ENCODE results near the gene APPBP2. TPM values are rescaled to one million over a fixed set of nuclear protein-coding genes. Genes with fewer than 3 reads are reported as not detected.
A peak's percentile ranks its signal among the peaks of the same experiment; 100 is the strongest.

APPBP2 gene, protein sequence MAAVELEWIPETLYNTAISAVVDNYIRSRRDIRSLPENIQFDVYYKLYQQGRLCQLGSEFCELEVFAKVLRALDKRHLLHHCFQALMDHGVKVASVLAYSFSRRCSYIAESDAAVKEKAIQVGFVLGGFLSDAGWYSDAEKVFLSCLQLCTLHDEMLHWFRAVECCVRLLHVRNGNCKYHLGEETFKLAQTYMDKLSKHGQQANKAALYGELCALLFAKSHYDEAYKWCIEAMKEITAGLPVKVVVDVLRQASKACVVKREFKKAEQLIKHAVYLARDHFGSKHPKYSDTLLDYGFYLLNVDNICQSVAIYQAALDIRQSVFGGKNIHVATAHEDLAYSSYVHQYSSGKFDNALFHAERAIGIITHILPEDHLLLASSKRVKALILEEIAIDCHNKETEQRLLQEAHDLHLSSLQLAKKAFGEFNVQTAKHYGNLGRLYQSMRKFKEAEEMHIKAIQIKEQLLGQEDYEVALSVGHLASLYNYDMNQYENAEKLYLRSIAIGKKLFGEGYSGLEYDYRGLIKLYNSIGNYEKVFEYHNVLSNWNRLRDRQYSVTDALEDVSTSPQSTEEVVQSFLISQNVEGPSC
- 30.0 TPM for polyA plus RNA-seq (2013, experiment 1 of 4)
- 29.8 TPM for polyA plus RNA-seq (2013, experiment 2 of 4)
- 23.8 TPM for polyA plus RNA-seq (2013, experiment 3 of 4)
- polyA plus RNA-seq (2013, experiment 4 of 4), result 31.1 TPM

DNA sequence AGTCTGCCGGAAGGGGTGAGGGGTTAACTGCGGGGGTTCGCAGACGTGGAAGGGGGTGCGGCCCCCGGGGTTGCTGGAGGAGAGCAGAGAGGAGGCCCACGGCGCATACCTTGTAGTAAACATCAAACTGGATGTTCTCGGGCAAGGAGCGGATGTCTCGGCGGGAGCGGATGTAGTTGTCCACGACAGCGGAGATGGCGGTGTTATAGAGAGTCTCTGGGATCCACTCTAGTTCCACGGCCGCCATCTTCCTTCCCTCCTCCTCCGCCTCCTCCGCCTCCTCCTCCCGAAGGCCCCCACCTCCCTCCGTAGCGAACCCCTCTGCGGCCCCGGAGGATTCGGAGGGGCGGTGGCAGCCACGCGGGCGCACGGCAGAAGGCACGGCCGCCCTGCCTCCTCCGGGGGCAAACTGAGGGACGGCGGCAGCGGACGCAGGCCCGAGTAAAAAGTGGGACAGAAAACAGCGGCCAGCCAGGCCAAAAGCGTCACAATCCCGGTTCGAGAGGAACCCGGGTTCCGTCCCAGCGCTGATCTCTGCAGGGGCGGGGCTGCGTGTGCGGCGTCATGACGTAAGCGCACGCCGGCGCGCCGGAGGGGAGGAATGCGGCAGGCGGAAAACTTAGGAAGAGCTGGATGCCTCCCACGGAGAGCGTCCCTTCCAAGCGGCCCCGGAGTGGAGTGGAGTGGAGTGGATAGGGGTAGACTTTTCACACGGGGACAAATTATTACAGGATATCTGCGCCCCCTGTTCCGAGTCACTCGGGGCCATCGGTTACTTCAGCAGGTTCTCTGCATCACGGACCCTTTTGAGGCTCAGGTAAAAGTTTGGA is at the start of gene APPBP2:
TSS of gene APPBP2 (minus strand) at position 558 of the 830 bp plus-strand sequence. CDS start at position 247, 311 bp downstream.
- Histone ChIP-seq H3K4me1 (ENCODE audit: control insufficient read depth, insufficient read depth, low read length) (no peaks in the 10 kb centered on the region), H3K27me3 (ENCODE audit: control insufficient read depth, insufficient read depth, low read length, poor library complexity, severe bottlenecking) (no peaks in the 10 kb centered on the region), H3K36me3 (ENCODE audit: control insufficient read depth, insufficient read depth, low read length) (peaks cover 4% of the 10 kb centered on the region), H3K27ac (ENCODE audit: insufficient read depth, low read depth, low read length, poor library complexity, severe bottlenecking) (peak within 1 kb of the TSS; percentile 98), H3K4me3 (ENCODE audit: insufficient read depth, low read depth, low read length) (peak within 1 kb of the TSS; percentile 94), H3K9me3 (ENCODE audit: control insufficient read depth, low read length) (no peaks in the 10 kb centered on the region)
- WGBS, 2 experiments, result 0% methylated on average over 69 of the region's 69 CpGs

DNA sequence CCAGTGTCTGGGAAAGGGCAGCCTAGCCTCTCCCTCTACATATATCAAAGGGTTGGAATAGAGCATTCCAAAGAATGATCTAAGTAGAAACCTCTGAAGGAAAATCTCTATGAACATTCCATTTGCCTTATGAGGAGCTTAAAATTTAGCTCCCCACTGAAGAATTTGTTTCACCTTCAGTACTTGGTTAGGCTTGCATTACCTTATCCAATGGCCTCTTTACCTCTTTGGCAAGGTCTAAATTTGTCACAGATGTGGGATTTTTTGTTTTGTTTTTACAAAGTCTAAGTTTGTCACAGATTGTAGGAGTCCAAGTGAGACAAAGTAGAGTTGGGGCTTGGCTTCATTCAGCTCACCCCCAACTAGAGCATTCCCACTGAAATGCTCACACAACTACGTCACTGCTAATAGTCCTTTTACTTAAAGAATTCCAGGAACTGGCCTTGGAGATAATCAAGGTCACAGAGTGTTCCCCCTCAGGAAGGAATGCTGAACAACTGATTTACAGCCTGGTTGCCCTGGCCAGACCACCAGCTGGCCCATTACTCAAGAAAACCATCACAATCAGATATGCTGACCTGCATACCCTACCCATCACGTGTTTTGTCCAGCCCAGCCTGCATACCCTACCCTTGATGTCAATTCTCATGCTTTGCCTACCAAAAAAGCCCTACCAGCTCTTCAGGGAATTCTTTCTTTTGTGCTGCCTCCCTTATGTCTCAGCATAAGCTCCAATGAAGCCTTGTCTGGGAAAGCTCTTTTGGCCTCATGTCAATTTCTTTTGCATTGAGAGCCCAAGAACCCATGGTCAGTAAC is 47.4 kb upstream of the APPBP2 start:
- WGBS, 2 experiments, result 73 to 80% methylated on average over 2 of the region's 2 CpGs
- Histone ChIP-seq H3K4me3 (ENCODE audit: insufficient read depth, low read depth, low read length) (no peak overlapping the region), H3K27me3 (ENCODE audit: control insufficient read depth, insufficient read depth, low read length, poor library complexity, severe bottlenecking) (no peaks in the 10 kb centered on the region), H3K4me1 (ENCODE audit: control insufficient read depth, insufficient read depth, low read length) (no peaks in the 10 kb centered on the region), H3K9me3 (ENCODE audit: control insufficient read depth, low read length) (no peaks in the 10 kb centered on the region), H3K36me3 (ENCODE audit: control insufficient read depth, insufficient read depth, low read length) (no peaks in the 10 kb centered on the region), H3K27ac (ENCODE audit: insufficient read depth, low read depth, low read length, poor library complexity, severe bottlenecking) (peak overlapping the region; percentile 52)

DNA sequence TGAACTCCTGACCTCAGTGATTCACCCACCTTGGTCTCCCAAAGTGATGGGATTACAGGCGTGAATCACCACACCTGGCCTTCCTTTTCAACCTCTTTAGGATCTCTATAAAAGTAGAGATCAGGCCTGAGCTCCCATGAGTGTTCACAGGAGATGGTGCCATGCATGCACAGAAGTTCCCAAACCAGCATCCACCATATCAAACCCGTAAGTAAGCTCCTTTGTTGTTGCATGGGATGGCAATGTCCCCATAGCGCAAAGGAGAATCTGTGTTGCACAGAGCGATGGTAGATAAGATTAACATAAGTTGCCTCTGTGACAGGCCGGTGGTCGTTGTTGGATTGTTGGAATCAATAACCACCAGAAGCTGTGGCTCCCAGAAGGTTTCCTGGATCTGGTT is 39.2 kb upstream of the APPBP2 start:
- Histone ChIP-seq H3K36me3 (ENCODE audit: control insufficient read depth, insufficient read depth, low read length) (no peaks in the 10 kb centered on the region), H3K4me1 (ENCODE audit: control insufficient read depth, insufficient read depth, low read length) (no peaks in the 10 kb centered on the region), H3K27ac (ENCODE audit: insufficient read depth, low read depth, low read length, poor library complexity, severe bottlenecking) (no peak overlapping the region), H3K27me3 (ENCODE audit: control insufficient read depth, insufficient read depth, low read length, poor library complexity, severe bottlenecking) (no peaks in the 10 kb centered on the region), H3K9me3 (ENCODE audit: control insufficient read depth, low read length) (no peaks in the 10 kb centered on the region), H3K4me3 (ENCODE audit: insufficient read depth, low read depth, low read length) (no peak overlapping the region)
- WGBS, 2 experiments, result 94 to 96% methylated on average over 6 of the region's 6 CpGs

DNA sequence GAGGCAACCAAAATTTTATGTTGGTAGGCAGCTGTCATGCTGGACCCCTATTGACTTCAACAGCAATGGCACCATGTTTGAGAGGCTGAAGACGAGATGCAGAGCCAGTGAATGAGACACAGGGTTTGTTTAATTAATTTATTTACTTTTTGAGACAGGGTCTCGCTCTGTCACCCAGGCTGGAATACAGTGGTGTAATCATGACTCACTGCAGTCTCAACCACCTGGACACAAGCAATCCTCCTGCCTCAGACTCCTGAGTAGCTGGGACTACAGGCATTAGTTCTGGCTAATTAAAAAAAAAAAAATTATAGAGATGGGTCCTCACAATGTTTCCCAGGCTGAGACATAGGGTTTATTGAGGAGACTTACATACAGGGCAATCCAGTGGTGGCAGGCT is 37.7 kb upstream of the APPBP2 start:
- no peaks in the 10 kb centered on the region for H3K4me1 ChIP-seq (ENCODE audit: control insufficient read depth, insufficient read depth, low read length)
- H3K27ac ChIP-seq (ENCODE audit: insufficient read depth, low read depth, low read length, poor library complexity, severe bottlenecking), result no peak overlapping the region
- 94% methylated on average over 2 of the region's 2 CpGs for WGBS, 2 experiments
- no peaks in the 10 kb centered on the region for H3K27me3 ChIP-seq (ENCODE audit: control insufficient read depth, insufficient read depth, low read length, poor library complexity, severe bottlenecking)
- H3K9me3 ChIP-seq (ENCODE audit: control insufficient read depth, low read length), result no peaks in the 10 kb centered on the region
- H3K4me3 ChIP-seq (ENCODE audit: insufficient read depth, low read depth, low read length), result no peak overlapping the region
- no peaks in the 10 kb centered on the region for H3K36me3 ChIP-seq (ENCODE audit: control insufficient read depth, insufficient read depth, low read length)

DNA sequence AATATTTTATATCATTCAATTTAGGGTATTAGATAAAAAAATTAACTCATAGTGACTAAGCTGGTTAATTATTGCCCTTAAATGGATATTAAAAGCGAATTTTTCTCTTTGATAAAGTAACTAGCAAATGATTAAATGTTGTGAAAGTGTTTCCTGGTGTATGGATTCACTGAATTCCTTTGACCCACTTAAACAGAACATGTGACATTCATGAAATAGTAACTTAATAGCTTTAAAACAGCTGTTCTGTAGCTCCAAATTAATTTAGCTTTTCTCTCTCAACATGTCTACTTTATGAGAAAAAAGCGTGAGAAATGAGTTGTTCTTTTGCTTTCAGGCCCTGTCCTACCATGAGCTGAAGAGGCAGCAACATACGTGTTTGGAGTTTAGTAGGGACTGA is 36.4 kb upstream of the APPBP2 start:
- no peaks in the 10 kb centered on the region for H3K27me3 ChIP-seq (ENCODE audit: control insufficient read depth, insufficient read depth, low read length, poor library complexity, severe bottlenecking)
- WGBS, 2 experiments, result 84% methylated on average over 3 of the region's 3 CpGs
- H3K4me3 ChIP-seq (ENCODE audit: insufficient read depth, low read depth, low read length), result no peak overlapping the region
- H3K9me3 ChIP-seq (ENCODE audit: control insufficient read depth, low read length), result peaks cover 2% of the 10 kb centered on the region
- no peaks in the 10 kb centered on the region for H3K4me1 ChIP-seq (ENCODE audit: control insufficient read depth, insufficient read depth, low read length)
- no peaks in the 10 kb centered on the region for H3K36me3 ChIP-seq (ENCODE audit: control insufficient read depth, insufficient read depth, low read length)
- no peak overlapping the region for H3K27ac ChIP-seq (ENCODE audit: insufficient read depth, low read depth, low read length, poor library complexity, severe bottlenecking)

DNA sequence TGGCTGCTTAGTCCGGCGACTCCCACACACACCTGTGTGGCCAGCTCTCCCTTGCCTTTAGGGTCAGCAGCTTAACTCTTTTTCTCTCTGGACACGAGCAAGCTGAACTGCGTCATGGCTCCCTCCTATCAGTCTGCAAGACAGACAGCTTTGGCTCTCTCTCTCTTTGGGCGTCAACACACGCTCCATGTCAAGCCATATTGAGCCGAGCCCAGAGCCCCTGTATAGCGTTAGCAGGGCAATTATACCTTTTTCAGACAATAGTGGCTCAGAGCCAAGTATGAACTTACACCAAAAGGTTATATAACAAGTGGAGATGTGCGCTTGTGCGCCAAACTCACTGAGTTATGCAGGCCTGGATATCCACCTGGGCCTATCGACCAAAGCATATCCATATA is 34.8 kb upstream of the APPBP2 start:
- no peak overlapping the region for H3K27ac ChIP-seq (ENCODE audit: insufficient read depth, low read depth, low read length, poor library complexity, severe bottlenecking)
- WGBS, 2 experiments, result 94 to 95% methylated on average over 10 of the region's 11 CpGs
- H3K27me3 ChIP-seq (ENCODE audit: control insufficient read depth, insufficient read depth, low read length, poor library complexity, severe bottlenecking), result no peaks in the 10 kb centered on the region
- H3K9me3 ChIP-seq (ENCODE audit: control insufficient read depth, low read length), result peaks cover 2% of the 10 kb centered on the region
- H3K4me1 ChIP-seq (ENCODE audit: control insufficient read depth, insufficient read depth, low read length), result no peaks in the 10 kb centered on the region
- no peaks in the 10 kb centered on the region for H3K36me3 ChIP-seq (ENCODE audit: control insufficient read depth, insufficient read depth, low read length)
- no peak overlapping the region for H3K4me3 ChIP-seq (ENCODE audit: insufficient read depth, low read depth, low read length)

DNA sequence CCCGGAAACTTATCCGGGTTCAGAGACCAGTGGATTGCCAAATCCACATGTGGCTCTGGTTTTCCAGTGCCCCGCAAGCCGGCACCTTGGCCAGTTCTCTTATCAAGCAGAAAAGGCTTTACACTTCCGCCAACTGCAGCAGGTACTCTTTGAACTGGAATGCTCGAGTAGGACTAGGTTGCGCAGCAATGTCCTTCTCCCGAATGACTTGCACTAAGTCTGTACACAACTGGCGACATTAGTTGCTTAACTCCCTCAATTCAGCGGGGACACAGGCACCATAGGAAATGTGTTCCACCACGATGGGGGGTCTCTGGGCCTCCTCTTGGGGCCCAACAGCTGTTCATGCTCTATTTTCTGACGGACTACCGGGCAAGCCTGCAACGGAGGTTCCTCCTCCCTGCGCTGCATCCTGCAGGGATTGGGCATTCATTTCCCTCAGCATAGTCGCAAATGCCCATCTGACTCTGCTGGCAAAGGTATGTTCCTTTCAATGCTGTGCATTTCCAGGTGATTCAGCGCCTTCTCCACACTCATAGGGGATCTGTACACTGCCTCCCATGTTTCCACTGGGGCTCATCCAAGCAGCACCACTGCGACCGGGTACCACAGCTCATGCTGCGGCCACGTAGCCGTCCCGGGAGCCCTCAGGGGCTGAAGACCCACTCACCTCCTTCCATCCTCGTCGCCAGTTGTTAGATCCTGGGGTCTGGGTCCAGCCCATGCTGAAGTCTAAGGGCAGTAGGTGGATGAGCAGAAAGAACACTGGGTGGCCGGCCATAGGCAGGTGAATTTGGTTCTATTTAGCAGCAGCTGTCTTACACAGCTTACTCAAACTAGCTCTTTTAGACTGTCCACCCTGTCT is 34.2 kb upstream of the APPBP2 start:
- no peak overlapping the region for H3K27ac ChIP-seq (ENCODE audit: insufficient read depth, low read depth, low read length, poor library complexity, severe bottlenecking)
- 92% methylated on average over 26 of the region's 26 CpGs for WGBS, 2 experiments
- peaks cover 2% of the 10 kb centered on the region for H3K9me3 ChIP-seq (ENCODE audit: control insufficient read depth, low read length)
- H3K4me3 ChIP-seq (ENCODE audit: insufficient read depth, low read depth, low read length), result no peak overlapping the region
- no peaks in the 10 kb centered on the region for H3K27me3 ChIP-seq (ENCODE audit: control insufficient read depth, insufficient read depth, low read length, poor library complexity, severe bottlenecking)
- no peaks in the 10 kb centered on the region for H3K36me3 ChIP-seq (ENCODE audit: control insufficient read depth, insufficient read depth, low read length)
- H3K4me1 ChIP-seq (ENCODE audit: control insufficient read depth, insufficient read depth, low read length), result no peaks in the 10 kb centered on the region

DNA sequence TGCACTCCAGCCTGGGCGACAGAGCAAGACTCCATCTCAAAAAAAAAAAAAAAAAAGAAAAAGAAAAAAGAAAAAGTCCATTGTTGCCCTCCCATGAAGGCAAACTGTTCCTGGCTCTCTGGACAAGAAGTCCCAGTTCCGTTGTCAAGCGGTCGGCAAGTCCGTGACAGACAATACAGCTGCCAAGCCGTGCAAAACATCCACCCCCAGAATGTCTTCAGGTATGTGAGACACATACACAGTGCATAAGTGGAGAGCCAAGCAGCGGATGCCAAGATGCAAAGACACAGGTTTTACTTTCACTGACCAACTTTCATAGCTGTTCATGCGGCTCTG is 33.6 kb upstream of the APPBP2 start:
- WGBS, 2 experiments, result 93% methylated on average over 8 of the region's 8 CpGs
- H3K9me3 ChIP-seq (ENCODE audit: control insufficient read depth, low read length), result peaks cover 2% of the 10 kb centered on the region

DNA sequence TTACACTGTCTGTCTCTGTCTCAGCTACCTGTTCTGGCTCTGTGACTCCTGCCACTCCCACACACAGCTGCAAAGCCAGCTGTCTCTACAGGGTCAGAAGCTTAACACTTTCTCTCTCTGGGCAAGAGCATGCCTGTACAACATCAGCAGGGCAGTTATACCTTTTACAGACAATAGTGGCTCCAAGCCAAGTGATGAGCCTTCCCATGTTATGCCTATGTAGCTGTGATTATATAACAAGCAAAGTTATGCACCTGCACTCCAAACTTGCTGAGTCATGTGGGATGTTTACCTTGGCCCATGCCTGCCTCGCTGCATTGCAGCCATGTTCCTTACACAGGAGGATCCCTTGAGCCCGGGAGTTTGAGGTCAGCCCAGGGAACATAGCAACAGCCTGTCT is 31.8 kb upstream of the APPBP2 start:
- no peak overlapping the region for H3K27ac ChIP-seq (ENCODE audit: insufficient read depth, low read depth, low read length, poor library complexity, severe bottlenecking)
- no peaks in the 10 kb centered on the region for H3K4me1 ChIP-seq (ENCODE audit: control insufficient read depth, insufficient read depth, low read length)
- no peaks in the 10 kb centered on the region for H3K27me3 ChIP-seq (ENCODE audit: control insufficient read depth, insufficient read depth, low read length, poor library complexity, severe bottlenecking)
- H3K36me3 ChIP-seq (ENCODE audit: control insufficient read depth, insufficient read depth, low read length), result no peaks in the 10 kb centered on the region
- WGBS, 2 experiments, result 85 to 93% methylated on average over 2 of the region's 2 CpGs
- H3K4me3 ChIP-seq (ENCODE audit: insufficient read depth, low read depth, low read length), result no peak overlapping the region
- peaks cover 2% of the 10 kb centered on the region for H3K9me3 ChIP-seq (ENCODE audit: control insufficient read depth, low read length)

More for the DNA sequence above, 33.6 kb upstream of the APPBP2 start:
- no peaks in the 10 kb centered on the region for H3K4me1 ChIP-seq (ENCODE audit: control insufficient read depth, insufficient read depth, low read length)
- no peak overlapping the region for H3K4me3 ChIP-seq (ENCODE audit: insufficient read depth, low read depth, low read length)
- no peak overlapping the region for H3K27ac ChIP-seq (ENCODE audit: insufficient read depth, low read depth, low read length, poor library complexity, severe bottlenecking)
- no peaks in the 10 kb centered on the region for H3K27me3 ChIP-seq (ENCODE audit: control insufficient read depth, insufficient read depth, low read length, poor library complexity, severe bottlenecking)
- H3K36me3 ChIP-seq (ENCODE audit: control insufficient read depth, insufficient read depth, low read length), result no peaks in the 10 kb centered on the region
